Measurements from ENCODE around the gene SPIC.

SPIC gene

DNA sequence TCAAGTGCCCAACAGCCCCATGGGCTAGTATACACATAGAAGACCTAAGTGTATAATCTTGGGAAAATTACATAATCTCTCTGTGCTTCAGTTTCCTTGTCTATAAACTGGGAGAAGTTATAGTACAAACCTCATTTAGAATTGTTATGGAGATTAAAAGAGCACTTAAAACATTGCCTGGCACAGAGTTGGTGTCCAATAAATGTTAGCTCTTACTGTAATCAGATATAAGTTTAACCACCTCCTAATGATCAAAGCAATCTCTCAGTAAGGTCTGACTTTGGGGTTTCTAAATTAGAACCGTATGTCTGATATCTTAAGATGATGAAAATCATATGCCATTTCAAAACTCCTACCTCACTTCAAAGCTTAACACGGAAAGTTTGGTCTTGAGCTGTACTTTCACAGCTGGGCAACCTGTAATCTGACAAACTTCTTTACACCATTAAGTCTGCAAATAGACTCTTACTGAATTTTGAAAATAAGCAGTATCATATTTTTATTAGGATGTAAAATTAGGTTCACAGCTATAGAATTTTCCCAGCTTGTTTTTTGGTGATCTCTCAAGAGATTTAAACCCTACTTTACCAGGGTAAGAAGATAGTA is 61.0 kb downstream of the SPIC start:
- DNase-seq (ENCODE audit: low spot score), result no peak
